Measurements from ENCODE around the gene CRYBB1. TPM values are rescaled to one million over a fixed set of nuclear protein-coding genes. Genes with fewer than 3 reads are reported as not detected.
"Not testable (repeated sequence)": the region's sequence is repeated elsewhere in the genome, so short reads cannot be mapped to it uniquely, and the experiment has no call there.

The CRYBB1 gene
- total RNA-seq, 1 donor from 2014 or later, result 0.99 TPM

DNA sequence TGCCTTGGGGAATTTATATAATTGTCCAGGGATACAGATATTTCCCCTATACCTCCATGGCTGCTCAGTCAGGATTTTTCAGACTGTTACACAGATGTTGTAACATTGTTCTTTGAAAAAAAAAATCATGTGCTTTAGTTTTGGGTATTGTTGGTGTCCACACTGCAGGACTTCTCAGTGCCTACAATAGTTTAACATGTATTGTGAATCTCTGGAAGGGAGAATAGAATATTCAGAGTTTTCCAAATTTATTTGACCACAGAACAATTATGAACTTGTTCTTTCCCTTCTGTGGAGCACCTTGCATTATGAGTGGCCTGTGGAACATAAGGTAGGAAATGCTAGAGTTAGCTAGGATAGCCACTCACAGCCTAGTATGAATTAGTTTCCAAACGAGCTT, 18.5 kb upstream of the CRYBB1 start:
- DNase-seq, result no peak

DNA sequence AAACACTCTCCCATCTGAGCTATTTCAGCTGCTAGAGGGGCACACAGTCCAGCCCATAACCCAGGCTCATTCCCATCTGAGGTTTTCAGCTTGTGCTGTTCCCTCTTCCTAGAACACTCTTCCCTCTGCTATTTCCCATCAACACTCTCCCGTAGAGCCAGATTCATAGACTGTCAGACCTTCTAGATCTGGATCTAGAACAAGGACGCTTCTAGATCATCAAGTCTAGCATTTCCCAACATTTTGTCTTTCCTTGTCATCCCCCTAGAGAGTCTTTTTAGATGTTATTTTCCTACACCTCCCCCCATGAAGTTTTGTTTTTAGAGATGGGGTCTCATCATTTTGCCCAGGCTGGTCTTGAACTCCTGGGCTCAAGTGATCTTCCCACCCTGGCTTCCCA, 17.3 kb upstream of the CRYBB1 start:
- DNase-seq, result no peak

GRCh38 chr22:26634189-26634588, 16.4 kb upstream of the CRYBB1 start:
- DNase-seq, result no peak

GRCh38 chr22:26632422-26633155, 14.8 kb upstream of the CRYBB1 start:
- no peak for DNase-seq

DNA sequence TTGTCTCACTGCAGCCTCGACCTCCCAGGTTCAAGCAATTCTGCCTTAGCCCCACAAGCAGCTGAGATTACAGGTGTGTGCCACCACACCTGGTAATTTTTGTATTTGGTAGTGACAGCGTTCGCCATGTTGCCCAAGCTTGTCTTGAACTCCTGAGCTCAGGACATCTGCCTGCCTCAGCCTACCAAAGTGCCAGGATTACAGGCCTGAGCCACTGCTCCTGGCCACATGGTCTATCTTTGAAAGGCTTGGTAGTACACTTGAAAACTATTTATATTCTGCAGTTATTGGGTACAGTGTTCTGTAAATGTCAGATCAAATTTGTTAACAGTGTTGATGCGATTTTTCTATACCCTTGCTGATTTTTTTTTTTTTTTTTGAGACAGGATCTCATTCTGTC, 13.5 kb upstream of the CRYBB1 start:
- no peak for DNase-seq

DNA sequence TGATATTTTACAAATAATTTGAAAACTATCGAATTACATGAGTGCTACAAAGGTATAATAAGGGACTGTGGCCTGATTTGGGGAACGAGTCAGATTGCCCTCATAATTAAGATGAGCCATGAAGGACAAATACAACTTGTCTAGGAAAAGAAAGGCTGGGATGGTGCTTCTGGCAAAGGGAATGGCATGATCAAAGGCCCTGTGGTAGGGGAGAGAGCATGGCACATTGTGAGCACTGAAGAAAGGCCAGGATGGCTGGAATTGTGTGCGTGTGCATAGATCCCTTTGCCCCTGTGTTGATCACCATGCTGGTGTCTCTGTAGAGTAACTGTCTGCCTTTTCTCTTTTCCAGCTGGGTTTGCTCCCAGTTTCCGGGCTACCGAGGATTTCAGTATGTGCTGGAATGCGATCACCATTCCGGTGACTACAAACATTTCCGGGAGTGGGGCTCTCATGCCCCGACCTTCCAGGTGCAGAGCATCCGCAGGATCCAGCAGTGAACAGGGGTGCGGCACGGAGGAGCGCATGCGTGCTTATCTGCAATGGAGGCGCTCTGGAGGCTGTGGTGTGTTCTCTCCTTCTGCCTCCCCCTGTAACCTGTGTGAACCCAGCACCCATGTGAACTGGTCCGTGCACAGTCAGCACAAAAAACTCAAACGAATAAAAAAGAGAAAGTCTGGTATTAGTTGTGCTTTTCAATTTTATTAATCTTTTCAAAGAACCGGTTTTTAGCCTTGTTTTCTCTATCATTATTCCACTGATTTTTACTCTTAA, 12.3 kb upstream of the CRYBB1 start:
- DNase-seq, result no peak

GRCh38 chr22:26624803-26625202, 7.0 kb upstream of the CRYBB1 start:
- DNase-seq, result no peak

- DNase-seq, result no peak
Measured at GRCh38 chr22:26623984-26624383, 6.2 kb upstream of the CRYBB1 start.

- no peak for DNase-seq
Measured at GRCh38 chr22:26621663-26622062, 3.8 kb upstream of the CRYBB1 start, which contains the start of gene CRYBA4. Gene CRYBA4 (plus strand): TSS chr22:26621963. CDS start chr22:26622597, 634 bp downstream.

DNA sequence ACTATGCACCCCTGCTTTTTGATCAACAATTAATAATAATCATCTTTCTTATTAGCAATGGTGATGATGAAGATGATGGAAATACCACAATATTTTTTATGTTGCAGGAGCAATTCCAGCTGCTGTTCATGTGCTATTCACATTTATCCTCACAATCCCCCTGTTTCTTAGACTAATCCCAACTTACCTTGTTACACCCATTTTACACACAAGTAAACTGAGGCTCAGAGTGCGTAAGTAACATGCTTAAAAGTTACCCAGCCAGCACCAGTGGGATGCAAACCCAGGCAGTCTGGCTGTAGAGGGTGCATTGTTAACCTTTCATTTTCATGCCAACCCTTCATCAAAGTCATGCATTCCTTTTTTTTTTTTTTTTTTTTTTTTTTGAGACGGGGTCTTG, 2.4 kb upstream of the CRYBB1 start:
- no peak for DNase-seq

- no peak for DNase-seq
Measured at GRCh38 chr22:26619510-26619909, 1.7 kb upstream of the CRYBB1 start.

DNA sequence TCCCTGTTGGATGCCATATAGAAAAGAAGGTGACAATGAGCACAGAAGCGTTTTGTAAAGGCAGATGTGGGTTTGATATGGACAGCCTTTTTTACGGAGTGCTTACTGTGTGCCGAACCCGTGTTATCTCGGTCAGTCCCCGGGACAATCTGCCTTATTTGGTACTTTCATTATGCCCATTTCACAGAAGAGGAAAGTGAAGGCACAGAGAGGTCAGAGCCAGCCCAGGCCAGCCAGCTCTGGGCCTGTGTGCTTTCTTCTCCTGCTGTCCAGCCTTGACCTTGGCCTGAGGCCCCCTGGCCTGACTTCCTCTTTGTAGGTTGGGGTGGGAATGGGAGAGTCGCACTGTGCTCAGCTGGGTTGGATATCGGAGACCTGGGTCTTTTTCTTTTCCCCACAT, 628 bp upstream of the CRYBB1 start:
- no peak for DNase-seq

- DNase-seq, result no peak
Measured at GRCh38 chr22:26616650-26617049, 1.2 kb downstream of the CRYBB1 start.

DNA sequence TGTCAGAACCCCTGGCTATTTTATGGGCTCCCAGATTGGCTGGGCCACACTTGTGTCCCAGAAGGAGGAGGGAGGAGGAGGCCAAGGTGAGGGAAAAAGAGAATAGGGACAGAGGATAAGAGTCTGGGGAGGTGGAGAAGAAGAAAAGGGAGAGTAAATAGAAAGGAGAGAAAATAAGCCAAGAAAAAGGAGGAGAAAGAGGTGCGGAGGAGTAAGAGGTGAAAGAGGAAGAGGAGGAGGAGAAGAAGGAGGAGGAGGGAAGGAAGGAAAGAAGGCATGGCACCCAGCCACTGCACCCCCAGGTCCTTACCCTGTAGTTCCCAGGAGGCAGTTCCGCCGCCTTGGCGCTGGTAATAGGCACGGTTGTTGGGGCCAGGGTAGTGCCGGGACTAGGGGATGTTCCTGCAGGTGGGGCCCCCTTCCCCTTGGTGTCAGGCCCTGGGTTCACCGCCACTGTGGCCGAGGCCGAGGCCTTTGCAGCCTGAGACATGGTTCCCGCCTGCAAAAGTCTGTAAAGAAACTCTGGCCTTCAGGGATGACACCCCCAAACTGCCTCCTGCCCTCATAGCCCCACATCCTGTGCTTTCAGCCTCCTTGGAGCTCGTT, 1.9 kb downstream of the CRYBB1 start:
- no peak for DNase-seq

DNA sequence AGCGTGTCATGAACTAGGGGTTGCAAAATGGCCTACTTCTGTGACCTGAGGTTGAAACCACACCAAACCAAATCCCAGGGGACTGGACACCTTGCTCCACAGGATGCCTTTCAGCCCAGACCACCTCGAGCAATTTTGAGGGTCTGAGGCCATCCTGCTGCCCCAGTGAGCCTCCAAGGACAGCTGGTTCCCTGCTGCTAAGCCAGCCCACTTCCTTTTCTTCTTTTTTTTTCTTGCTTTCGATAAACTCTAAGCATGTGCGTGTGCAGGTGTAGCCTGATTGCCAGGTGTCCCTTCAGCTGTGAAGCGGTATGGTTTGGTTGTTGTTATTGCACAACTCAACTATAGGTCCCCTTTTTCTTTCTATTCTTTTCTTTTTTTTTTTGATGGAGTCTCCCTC, 2.7 kb downstream of the CRYBB1 start:
- no peak for DNase-seq

GRCh38 chr22:26614322-26614721, 3.5 kb downstream of the CRYBB1 start:
- DNase-seq, result no peak

GRCh38 chr22:26613753-26614152, 4.1 kb downstream of the CRYBB1 start:
- DNase-seq, result not testable (repeated sequence)

DNA sequence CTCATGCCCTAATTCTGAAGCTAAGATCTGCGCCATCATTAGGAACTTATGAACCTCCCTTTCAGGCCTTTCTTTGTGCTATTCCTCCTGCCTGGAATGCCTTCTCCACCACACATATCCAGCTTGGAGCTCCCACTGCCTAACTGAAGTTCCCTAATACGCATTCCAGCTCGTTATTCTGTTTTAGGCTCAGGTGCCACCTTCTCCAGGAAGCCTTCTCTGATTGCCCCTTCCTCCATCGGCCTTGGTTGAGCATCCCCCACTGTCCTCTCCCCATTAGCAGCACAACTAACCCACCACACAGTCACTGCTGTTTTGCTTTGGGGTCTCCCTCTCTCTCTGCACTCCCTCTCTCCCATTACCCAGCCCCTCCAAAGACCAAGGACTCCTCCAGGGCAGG, 5.2 kb downstream of the CRYBB1 start:
- no peak for DNase-seq

DNA sequence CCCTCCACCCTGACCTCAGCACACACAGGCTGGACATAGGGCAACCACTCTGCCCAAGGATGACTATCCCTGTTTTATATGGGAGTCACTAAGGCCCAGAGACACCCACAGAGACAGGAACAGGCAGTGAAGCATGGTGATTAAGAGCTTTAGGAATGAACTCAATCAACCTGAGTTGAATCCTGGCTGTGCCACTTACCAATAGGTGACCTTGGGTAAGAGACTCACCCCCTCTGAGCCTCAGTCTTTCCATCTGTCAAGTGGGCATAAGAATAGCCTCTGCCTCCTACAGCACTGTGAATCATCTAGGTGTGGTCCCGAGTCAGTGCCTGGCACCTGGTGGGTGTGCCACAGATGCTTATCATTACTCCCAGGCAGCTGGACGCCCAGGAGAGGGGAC, 6.8 kb downstream of the CRYBB1 start:
- DNase-seq, result no peak

GRCh38 chr22:26610072-26610958, 7.5 kb downstream of the CRYBB1 start:
- no peak for DNase-seq

DNA sequence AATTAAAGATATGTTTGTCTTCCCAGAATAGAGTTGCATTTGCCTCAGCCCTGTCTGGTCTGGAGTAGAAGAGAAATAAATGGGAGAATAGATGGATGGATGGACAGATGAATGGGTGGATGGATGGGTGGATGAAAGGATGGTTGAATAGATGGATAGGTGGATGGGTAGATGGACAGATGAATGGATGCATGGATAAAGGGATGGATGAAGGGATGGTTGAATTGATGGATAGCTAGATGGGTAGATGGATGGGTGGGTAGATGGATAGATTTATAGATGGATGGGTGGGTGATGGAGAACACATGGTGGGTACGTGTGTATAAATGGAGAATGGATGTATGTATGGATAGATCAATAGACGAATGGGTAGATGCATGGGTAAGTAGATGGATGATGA, 8.5 kb downstream of the CRYBB1 start:
- DNase-seq, result no peak

- DNase-seq, result no peak
Measured at GRCh38 chr22:26608129-26608528, 9.7 kb downstream of the CRYBB1 start.
